GM21447 (cell line): ENCODE measurements around the gene KDM8.
"Not testable (repeated sequence)": the region's sequence is repeated elsewhere in the genome, so short reads cannot be mapped to it uniquely, and the experiment has no call there.

Experiments
- ATAC-seq: cut with Tn5 transposase; IDR thresholded peaks from one replicate; pipeline ENCODE4 v1.9.1; 2021; ENCODE audit not compliant: unreplicated experiment

Gene KDM8

DNA sequence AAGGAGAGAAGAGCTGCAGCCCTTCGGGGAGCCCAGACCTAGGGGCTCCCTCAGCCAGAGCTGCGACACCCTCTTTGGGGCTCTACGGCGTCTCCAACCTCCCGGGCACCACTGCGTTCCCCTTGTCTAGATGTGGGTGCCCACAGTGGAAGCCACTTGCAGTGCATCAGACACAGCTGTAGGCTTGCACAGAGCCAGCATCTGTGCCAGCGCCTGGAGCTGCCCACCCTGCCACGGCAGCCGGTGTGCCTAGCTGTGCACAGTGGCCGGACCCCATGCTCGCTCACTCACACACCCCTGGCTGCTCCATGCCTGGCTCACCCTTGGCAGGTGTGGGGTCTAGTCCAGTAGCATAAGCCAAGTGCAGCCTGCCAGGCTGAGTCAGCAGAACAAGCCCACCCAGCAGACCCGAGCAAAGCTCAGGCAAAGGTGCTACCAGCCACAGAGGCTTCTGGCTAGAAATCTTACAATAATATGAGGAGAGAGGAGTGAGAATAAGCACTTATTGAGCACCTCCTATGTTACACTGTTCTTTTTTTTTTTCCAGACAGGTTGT lies 12.9 kb upstream of the KDM8 start:
- ATAC-seq: no peak

DNA sequence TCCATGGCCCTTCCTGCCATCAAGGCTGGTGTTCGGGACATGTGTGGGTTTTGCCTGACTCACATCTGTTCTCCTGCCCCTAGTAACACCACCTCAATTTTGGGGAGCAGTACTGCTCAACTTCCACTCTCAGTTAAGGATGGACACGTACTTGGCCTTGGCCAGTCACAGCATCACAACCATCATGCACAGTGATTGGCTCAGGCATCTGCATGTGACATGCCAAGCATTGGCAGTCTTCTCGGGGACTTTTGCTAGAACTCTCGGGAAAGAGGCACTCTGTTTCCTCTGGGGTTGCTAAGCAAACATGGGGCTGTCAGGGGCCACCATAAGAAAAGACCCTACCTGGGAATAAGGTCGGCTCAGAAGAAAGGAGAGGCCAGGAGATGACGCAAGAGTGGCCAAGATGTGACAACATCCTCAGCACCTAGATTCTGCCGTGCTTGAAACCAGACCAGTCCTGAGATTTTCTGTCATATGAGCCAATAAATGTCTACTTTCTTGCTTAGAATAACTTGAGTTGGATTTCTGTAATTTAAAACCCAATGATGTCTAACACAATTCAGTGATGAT lies 11.9 kb upstream of the KDM8 start:
- ATAC-seq: no peak

DNA sequence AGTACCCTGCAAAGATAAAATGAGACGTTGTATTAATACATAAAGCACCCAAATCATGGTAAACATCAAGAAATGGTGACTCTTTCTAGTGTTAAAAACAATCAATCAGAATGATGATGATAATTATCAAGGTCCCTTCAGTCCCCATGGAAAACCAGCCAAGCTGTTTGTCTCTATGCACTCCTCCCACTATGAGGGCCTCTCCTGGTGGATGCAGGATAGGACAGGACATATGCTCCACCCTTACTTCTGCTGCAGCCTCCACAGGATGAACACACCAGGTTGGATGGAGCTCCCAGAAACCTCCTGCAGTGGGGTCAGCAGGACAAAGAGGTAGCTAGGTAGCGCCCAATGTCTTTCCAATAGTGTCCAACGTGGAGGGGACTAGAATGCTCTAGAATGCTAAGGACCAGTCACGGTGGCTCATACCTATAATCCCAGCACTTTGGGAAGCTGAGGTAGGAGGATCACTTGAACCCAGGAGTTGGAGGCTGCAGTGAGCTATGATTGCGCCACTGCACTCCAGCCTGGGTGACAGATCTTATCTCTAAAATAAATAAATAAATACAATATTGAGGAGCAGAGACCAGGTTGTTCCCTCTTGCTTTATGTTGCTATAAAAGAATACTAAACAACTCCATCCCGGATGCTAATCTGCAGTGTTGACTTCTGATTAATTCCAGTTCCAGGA lies 9.9 kb upstream of the KDM8 start:
- no peak for ATAC-seq

DNA sequence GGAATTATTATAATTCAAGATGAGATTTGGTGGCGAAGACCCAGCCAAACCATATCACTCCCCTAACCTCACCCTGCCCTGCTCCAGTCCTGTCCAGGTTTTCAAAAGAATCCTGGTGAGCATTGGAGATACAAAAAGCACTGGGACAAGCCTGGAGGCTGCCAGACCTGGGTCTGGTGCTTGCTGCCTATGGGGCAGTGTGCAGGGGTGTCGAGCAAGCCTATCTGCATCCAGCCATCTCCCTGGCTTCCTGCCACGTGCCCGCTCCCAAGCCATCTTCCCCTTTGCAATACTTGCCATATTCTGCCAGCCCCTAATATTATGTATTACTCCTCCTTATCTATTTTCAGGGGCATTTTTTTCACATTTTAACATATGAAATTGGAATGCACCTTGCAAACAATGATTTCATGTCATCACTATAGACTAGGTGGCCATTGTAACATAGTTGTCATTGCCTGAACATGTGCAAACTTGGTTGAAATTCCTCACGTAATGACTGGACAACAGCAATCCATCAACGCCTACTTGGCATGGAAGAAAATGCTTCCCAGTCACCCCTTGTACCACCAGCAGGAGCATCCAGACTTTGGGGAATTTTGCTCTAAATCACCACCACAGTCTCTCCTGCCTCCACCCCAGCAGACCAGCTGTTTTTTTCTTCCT lies 8.1 kb upstream of the KDM8 start:
- no peak for ATAC-seq

DNA sequence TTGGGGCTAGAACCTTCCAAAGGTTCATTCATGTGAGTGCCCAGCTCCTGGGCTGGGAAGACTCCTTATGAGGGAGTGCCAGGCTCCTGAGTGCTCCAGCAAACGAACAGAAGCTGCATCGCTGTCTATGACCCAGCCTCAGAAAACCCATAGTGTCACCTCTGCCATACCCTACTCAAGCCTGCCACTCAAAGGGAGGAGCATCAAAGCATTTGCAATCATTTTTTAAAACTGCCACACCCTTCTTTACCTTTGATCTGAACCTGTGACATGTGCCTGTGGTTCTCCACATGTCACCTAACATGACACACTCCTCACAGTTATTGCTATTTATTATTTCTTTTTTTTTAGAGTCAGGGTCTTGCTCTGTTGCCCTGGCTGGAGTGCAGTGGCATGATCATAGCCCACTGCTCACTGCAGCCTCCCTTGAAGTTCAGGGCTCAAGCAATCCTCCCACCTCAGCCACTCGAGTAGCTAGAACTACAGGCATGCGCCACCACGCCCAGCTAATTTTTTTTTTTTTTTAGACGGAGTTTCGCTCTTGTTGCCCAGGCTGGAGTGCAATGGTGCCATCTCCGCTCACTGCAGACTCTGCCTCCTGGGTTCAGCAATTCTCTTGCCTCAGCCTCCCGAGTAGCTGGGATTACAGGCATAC lies 7.3 kb upstream of the KDM8 start:
- no peak for ATAC-seq

DNA sequence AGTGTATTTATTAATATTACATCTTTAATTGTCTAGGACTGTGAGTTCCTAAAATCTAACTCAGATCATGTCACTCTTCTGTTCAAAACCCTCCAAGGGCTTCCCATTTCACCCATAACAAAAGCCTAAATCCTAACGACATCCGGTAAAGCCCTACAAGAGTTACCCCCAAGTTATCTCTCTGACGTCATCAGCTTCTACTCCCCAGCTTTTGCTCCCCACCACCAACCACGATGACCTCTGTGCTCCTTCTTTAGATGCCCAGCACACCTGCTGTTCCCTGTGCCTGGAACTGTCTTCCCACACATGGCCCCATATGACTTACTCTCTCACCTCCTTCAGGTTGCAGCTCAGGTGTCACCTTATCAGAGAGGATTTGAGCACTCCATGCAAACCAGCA lies 6.3 kb upstream of the KDM8 start:
- no peak for ATAC-seq

DNA sequence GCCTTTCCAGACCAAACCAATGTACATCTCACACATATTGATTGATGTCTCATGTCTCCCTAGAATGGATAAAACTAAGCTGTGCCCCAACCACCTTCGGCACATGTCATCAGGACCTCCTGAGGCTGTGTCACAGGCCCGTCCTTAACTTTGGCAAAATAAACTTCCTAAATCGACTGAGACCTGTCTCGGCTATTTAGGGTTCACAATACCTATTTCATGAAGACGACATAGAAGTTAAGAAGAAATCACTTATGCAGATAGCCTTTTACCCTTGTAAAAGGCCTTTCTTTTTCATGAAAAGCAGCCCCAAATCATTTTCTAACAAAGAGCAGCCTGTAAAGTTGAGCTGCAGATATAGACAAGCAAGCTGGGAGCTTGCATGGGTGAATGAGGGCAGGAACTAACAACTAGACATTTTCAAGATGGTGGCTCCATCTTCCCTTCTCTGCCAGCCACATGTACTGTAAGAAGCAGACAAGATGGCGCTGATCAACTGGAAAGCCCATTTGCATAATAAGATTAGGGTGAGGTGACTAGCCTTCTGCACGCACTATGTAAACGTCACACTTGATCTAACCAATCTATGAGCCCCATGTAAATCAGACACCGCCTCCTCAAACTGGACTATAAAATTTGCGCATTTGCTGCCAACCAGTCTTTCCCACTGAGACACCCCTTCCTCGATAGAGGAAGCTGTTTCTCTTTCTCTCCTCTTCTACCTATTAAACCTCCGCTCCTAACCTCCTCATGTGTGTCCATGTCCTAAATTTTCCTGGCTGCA lies 4.7 kb upstream of the KDM8 start:
- no peak for ATAC-seq

DNA sequence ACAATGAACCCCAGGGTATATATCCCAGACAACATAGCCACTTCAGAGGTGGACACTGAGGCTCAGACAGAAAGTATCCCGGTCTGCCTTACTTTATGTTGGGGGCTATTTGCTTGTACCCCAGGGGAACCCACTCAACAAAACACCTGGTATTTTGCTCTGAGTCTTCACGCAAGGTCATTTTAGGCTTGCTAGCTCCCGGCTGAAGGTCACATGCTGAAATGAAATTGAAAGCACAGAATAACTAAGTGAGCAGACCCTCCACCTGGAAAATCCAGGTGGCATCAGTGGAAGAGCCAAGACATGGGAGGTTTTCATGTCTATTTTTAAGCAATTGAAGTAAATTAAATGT lies 4.1 kb upstream of the KDM8 start:
- ATAC-seq: no peak

DNA sequence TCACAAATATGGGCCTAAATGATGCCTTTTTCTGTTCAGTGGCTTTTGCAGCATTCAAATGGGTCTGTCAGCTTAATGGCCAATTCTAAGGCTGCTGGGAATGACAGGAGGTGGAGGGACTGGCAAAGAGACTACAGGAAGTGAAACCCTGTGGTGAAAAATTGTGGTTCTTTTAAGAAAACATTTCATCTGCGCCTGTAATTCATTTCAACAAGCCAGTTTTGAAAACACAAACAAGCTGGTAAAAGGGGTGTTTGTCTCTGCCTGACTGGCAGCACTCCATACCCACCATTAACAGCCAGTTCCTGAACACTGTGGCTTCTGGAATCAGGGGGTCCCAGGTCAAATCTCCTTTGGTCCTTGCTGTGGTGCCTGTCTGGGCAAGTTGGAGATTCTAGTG lies 3.6 kb upstream of the KDM8 start:
- peak; percentile 37 for ATAC-seq

DNA sequence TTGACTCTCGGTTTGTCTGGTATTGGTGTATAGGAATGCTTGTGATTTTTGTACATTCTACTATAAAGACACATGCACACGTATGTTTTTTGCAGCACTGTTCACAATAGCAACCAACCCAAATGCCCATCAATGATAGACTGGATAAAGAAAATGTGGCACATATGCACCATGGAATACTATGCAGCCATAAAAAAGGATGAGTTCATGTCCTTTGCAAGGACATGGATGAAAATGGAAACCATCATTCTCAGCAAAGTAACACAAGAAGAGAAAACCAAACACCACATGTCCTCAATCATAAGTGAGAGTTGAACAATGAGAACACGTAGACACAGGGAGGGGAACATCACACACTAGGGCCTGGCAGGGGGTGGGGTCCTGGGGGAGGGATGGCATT lies 2.4 kb upstream of the KDM8 start:
- not testable (repeated sequence) for ATAC-seq

DNA sequence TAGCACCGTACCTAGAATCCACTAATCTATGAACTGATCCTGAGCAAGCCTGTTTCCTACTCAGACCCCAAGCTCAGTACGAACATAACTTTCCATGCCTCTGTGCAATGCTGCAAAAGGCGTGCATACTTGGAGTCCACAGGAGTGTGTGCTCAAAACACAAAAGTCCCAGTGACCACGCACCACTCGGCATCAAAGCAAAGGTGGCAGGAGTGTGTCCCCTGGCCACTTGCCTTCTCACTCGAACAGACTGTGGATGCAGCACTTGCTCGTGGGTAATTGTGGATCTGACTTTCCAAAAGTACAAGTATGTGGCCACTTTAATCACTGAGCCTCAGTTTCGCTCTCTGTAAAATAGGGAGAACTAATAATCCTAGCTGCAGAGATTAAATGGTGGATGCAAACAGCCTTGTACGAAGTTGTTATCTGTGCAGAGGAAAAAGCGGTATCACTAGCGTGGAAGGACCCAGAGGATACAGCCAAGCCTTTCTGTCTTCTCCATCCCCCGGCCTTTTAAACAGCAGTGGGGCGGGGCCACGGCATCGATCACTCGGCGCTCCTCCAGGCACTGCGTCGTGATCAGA lies 311 bp upstream of the KDM8 start:
- peak; percentile 56 for ATAC-seq

DNA sequence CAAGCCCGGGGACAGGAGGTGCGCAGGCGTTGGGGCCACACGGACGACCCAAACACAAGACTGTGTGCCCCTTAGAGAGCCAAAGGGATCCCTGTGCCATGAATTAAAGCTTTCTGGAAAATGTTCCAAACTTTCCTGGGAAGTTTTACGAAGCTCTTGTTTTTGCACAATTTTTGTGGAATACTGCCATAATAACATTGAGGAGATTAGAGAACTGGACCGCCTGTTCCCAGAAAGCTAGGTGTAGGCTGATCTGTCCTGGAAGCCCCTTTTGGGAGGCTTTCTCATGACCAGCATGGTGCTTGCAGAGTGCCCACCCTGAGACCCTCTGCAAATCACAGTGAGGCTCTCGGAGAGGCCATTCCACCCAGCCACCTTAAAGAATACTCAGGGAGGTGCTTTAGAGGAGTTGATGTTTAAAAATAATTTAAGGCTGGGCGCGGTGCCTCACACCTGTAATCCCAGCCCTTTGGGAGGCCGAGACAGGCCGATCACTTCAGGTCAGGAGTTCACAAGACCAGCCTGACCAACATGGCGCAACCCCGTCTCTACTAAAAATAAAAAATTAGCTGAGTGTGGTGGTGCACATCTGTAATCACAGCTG lies 1.1 kb downstream of the KDM8 start:
- no peak for ATAC-seq

DNA sequence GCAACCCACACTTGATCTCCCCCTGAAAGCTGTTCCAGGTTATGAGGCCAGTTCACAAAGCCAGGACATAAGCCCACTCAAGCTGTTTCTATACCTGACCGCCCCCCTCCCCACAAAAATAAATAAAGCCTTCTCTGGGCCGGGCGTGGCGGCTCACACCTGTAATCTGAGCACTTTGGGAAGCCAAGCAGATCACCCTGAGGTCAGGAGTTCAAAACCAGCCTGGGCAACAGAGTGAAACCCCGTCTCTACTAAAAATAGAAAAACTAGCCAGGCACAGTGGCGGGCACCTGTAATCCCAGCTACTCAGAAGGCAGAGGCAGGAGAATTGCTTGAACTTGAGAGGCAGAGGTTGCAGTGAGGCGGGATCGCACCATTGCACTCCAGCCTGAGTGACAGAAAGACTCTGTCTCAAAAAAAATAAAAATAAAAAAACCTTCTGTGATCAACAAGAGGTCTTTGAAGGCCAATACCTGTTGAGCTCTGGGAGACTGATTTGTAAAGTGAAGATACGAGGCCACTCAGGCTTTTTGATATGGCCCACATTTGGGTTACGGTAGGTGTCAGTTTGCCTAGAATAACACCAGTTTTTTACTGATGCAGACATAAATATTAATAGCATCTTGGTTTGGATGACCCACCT lies 2.2 kb downstream of the KDM8 start:
- no peak for ATAC-seq

DNA sequence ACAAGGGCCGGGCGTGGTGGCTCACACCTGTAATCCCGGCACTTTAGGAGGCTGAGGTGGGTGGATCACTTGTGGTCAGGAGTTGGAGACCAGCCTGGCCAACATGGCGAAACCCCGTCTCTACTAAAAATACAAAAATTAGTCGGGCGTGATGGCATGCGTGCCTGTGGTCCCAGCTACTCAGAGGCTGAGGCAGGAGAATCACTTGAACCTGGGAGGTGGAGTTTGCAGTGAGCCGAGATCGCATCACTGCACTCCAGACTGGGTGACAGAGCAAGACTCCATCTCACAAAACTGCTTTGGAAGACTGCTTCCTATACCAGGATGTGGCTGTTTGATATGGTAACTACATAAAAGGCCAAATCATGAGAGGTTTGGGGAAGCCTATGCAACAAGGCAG lies 3.8 kb downstream of the KDM8 start:
- not testable (repeated sequence) for ATAC-seq

DNA sequence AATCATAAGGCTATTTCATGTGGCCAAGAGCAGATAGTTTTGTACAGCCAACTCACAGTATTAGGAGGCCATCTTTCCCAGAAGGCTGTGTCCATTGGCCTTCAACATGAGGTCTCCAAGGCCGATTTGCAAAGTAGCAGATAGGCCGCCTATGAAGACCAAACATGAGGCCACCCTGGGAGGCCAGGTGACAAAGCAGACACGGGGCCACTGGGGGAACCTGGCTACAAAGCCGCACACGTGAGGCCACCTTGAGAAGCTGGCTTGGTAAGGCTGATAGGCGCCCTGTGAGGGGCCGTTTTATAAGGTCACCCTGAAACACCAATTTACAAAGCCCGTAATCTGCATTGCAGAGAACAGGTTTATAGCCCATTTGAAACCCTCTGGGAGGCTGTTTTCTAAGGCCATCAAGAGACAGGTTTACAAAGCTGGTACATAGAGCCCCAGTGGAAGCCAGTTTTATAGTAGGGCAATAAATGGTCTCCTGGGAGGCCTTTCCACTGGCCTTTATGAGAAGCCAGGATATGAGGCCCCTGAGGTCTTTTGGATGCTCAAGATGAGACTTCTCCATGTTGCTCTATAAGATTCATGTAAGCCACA lies 4.9 kb downstream of the KDM8 start:
- ATAC-seq: no peak

DNA sequence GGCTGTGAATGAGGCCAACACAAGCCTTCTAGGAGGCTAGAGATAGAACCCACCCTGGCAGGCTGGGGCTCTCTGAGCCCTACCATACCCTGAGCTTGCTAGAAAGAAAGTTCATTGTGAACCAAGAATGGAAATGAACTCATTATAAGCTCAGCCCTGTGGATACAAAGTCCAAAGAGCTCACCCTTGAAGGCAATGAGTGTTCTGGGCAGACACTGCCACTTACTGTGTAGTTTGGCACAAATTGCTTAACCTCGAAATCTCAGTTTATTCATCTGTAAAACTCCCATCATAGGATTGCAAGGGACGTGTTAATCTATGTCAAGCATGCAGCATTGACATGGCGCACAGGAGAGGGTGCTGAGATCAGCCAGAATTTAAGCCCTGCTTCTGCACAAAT lies 5.5 kb downstream of the KDM8 start:
- no peak for ATAC-seq

DNA sequence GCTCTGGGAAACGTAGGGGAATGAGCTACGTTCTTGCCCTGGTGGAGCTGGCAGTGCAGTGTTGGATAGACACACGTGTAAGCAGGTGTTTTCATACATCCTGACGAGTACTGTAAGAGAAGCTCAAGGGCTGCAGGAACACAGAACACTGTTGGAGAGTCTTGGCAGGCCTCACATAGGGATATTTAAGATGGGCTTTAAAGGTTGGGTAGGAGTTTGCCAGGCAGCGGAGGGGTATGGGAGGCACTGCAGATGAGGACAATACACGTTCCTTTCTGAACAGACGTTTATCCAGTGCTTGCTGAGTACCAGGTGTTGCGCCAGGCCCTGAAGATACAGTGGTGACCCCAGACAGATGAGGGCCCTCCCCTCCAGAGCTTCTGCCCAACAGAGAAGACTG lies 6.3 kb downstream of the KDM8 start:
- ATAC-seq: no peak

DNA sequence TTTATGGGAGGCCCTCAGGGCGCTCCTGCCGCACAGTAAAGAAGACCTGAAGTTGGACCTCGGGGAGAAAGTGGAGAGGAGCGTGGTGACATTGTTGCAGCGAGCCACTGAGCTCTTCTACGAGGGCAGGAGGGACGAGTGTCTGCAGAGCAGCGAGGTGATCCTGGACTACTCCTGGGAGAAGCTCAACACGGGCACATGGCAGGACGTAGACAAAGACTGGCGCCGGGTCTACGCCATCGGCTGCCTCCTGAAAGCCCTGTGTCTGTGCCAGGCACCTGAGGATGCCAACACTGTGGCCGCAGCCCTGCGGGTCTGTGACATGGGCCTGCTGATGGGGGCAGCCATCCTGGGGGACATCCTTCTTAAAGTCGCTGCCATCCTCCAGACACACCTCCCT lies 6.8 kb downstream of the KDM8 start:
- no peak for ATAC-seq

DNA sequence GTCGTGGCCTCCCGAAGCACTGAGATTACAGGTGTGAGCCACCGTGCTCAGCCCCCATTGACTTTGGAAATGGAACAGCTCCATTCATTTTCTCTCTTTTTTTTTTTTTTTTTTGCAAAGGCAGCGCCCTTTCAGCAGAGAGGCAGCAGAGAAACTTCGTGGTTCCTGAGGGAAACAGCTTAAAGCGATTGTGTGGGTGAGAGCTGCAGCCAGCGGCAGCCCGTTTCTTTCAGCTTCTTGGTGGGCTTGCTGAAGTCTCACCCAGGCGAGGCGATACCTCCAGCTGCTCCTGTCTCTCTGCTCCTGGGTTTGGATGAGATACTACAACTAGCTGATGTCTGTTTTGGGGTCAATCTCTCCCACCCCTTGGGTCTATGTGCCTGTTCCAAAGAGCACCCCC lies 7.7 kb downstream of the KDM8 start:
- no peak for ATAC-seq
